Epithelial cell of proximal tubule (primary cell): Measurements from ENCODE around the gene SPAG16. TPM values are rescaled to one million over a fixed set of nuclear protein-coding genes. Genes with fewer than 3 reads are reported as not detected.

ENCODE experiments used
- DNase-seq: peaks from one replicate; pipeline ENCODE4 v3.0.0-alpha.2; 2011; ENCODE audit warnings: low read depth
- H3K4me3 ChIP-seq: 2 replicates; pipeline ENCODE4 v1.5.1; 2011; ENCODE audit warnings: low read depth, mild to moderate bottlenecking, low read length
- CTCF ChIP-seq: conservative IDR thresholded peaks from 2 replicates; pipeline ENCODE4 v1.5.1; 2012; ENCODE audit warnings: low read depth, mild to moderate bottlenecking, low read length
- total RNA-seq: library from RNA; depleted of rRNA; stranded (reverse); fragments of >200 nt; gene quantifications from 2 replicates; pipeline ENCODE4 v1.2.3, GENCODE V29; 2015

Gene SPAG16
- total RNA-seq, 1 donor from 2014 or later = 25.5 TPM

GRCh38 chr2:214064471-214064870 is 780.2 kb downstream of the SPAG16 start:
- TF ChIP-seq CTCF = no peak
- H3K4me3 ChIP-seq = no peak overlapping the region
- DNase-seq = no peak

- no peak for DNase-seq
- no peak overlapping the region for H3K4me3 ChIP-seq
- no peak for TF ChIP-seq CTCF
These were observed 782.6 kb downstream of the SPAG16 start for GRCh38 chr2:214066862-214067261.

GRCh38 chr2:214069254-214069653 is 785.0 kb downstream of the SPAG16 start:
- no peak overlapping the region for H3K4me3 ChIP-seq
- no peak for TF ChIP-seq CTCF
- peak; percentile 91 for DNase-seq

GRCh38 chr2:214075456-214075855 is 791.2 kb downstream of the SPAG16 start:
- TF ChIP-seq CTCF = no peak
- H3K4me3 ChIP-seq = no peak overlapping the region
- no peak for DNase-seq

GRCh38 chr2:214076527-214076926 is 792.3 kb downstream of the SPAG16 start:
- peak; percentile 67 for DNase-seq
- H3K4me3 ChIP-seq = no peak overlapping the region
- TF ChIP-seq CTCF = no peak

GRCh38 chr2:214077727-214078126 is 793.5 kb downstream of the SPAG16 start:
- DNase-seq = no peak
- TF ChIP-seq CTCF = no peak
- no peak overlapping the region for H3K4me3 ChIP-seq

DNA sequence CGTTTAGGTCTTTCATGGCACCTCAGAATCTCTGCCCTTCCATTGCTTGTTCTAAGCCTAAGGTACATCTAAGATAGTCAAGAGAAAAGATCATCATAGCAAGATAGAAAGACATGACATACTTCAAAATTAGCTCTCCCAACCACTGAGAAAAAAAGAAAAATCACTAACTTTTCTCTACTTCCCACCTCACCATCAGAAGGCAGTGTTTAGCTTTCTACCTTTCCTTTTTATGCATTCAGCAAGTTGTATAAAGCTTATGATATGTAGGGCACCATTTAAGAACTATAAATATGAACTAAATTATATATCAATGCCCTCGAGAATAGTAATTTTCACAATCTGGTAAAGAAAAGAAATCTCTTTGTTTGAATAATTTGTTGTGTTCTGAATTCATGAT is 794.8 kb downstream of the SPAG16 start:
- peak; percentile 46 for TF ChIP-seq CTCF
- H3K4me3 ChIP-seq = no peak overlapping the region
- no peak for DNase-seq
